NT2/D1 (cell line): Measurements from ENCODE around the gene INTS6L.
"Not testable (repeated sequence)": the region's sequence is repeated elsewhere in the genome, so short reads cannot be mapped to it uniquely, and the experiment has no call there.

Experiments used
- SUZ12 ChIP-seq: IDR thresholded peaks from 2 replicates; pipeline ENCODE4 v1.6.1; 2011; ENCODE audit not compliant: insufficient read length, insufficient read depth; ENCODE audit errors: extremely low read depth
- YY1 ChIP-seq: IDR thresholded peaks from 2 replicates; pipeline ENCODE4 v1.6.1; 2011; ENCODE audit not compliant: insufficient read length, insufficient read depth
- ZNF274 ChIP-seq: IDR thresholded peaks from 2 replicates; pipeline ENCODE4 v1.6.1; 2011; ENCODE audit warnings: mild to moderate bottlenecking, low read depth, low read length

- TF ChIP-seq YY1, SUZ12, ZNF274: not testable (repeated sequence)
These were observed 74.0 kb downstream of the INTS6L start for GRCh38 chrX:135594453-135594852.
